ENCODE measurements around the gene CALML6.

DNA sequence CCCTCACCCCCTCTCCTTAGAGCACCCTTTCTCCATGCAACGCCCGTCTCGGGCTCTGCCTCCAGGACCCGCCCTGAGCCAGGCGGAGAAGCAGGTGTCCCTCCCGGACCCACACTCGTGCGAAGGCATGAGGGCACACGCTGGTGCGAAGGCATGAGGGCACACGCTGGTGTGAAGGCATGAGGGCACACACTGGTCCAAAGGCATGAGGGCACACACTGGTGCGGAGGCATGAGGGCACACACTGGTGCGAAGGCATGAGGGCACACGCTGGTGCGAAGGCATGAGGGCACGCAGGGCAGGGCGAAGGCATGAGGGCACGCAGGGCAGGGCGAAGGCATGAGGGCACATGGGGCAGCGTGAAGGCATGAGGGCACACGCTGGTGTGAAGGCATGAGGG, 9.8 kb downstream of the CALML6 start:
- TF ChIP-seq POLR2A (IDR thresholded peaks at IDR 0.05), result no peak
- TF ChIP-seq, protein P1, sequence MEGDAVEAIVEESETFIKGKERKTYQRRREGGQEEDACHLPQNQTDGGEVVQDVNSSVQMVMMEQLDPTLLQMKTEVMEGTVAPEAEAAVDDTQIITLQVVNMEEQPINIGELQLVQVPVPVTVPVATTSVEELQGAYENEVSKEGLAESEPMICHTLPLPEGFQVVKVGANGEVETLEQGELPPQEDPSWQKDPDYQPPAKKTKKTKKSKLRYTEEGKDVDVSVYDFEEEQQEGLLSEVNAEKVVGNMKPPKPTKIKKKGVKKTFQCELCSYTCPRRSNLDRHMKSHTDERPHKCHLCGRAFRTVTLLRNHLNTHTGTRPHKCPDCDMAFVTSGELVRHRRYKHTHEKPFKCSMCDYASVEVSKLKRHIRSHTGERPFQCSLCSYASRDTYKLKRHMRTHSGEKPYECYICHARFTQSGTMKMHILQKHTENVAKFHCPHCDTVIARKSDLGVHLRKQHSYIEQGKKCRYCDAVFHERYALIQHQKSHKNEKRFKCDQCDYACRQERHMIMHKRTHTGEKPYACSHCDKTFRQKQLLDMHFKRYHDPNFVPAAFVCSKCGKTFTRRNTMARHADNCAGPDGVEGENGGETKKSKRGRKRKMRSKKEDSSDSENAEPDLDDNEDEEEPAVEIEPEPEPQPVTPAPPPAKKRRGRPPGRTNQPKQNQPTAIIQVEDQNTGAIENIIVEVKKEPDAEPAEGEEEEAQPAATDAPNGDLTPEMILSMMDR (IDR thresholded peaks at IDR 0.05), result no peak

All from thyroid gland (tissue), 4 donors.